Coronary artery (tissue), 2 donors: ENCODE results near the gene TTC28.

Experiments used
- DNase-seq: peaks from one replicate; pipeline ENCODE4 v3.0.0-alpha.2; 2017; ENCODE audit warnings: low spot score
- H3K27ac ChIP-seq, 2 donors: fragments of 200-600 bp; sonication (generic); one replicate each; pipeline ENCODE4 v1.5.1; 2016 to 2019
- H3K4me3 ChIP-seq: fragments of 200-600 bp; sonication (generic); 2 replicates; pipeline ENCODE4 v1.5.1; 2016; ENCODE audit warnings: mild to moderate bottlenecking, moderate library complexity
- CTCF ChIP-seq: fragments of 200-600 bp; sonication (generic); IDR thresholded peaks from one replicate; pipeline ENCODE4 v1.5.1; 2019; ENCODE audit warnings: antibody characterized with exemption

The TTC28 gene

DNA sequence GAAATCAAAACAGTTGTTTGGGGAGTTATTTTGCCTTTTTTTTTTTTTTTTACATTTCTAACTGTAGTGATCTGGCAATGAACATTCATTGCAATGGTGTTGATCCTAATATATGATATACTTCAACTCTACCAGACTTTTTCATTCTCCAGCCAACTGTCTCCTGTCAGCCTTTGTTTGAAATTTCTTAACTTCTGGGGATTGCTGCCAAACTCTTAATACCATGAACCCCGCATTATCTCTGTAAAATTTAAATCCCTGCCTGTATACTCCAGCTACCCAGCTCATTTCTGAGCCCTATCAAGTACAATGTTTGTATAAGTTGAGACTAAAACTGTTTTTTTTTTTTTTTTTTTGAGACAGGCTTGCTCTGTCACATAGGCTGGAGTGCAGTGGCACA, 280.7 kb downstream of the TTC28 start:
- no peak for TF ChIP-seq CTCF
- no peak overlapping the region for H3K27ac ChIP-seq
- DNase-seq, result no peak
- H3K4me3 ChIP-seq, result no peak overlapping the region

- no peak for DNase-seq
- TF ChIP-seq CTCF, result no peak
- H3K4me3 ChIP-seq, result no peak overlapping the region
- H3K27ac ChIP-seq, result no peak overlapping the region
Observed at GRCh38 chr22:28398355-28398754, 281.3 kb downstream of the TTC28 start.

DNA sequence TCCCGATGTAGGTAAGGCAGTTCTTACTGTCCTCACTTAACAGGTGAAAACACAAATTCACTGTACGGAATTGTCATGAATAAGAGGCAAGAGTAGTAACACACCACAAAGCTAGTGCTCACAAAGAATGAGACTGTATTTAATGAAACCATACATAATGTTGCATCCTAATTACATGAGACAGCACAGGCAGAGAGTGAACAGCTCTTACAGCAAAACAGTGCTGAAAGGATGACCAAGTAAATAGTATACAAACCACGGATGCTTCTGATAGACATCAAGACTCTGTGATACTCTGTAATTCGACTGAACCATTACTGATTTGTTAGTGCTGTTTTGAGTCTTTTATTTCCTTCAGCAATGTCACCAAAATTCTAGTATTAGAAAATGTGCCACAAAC, 282.3 kb downstream of the TTC28 start:
- TF ChIP-seq CTCF, result no peak
- Histone ChIP-seq H3K27ac (no peak overlapping the region), H3K4me3 (no peak overlapping the region)
- no peak for DNase-seq

DNA sequence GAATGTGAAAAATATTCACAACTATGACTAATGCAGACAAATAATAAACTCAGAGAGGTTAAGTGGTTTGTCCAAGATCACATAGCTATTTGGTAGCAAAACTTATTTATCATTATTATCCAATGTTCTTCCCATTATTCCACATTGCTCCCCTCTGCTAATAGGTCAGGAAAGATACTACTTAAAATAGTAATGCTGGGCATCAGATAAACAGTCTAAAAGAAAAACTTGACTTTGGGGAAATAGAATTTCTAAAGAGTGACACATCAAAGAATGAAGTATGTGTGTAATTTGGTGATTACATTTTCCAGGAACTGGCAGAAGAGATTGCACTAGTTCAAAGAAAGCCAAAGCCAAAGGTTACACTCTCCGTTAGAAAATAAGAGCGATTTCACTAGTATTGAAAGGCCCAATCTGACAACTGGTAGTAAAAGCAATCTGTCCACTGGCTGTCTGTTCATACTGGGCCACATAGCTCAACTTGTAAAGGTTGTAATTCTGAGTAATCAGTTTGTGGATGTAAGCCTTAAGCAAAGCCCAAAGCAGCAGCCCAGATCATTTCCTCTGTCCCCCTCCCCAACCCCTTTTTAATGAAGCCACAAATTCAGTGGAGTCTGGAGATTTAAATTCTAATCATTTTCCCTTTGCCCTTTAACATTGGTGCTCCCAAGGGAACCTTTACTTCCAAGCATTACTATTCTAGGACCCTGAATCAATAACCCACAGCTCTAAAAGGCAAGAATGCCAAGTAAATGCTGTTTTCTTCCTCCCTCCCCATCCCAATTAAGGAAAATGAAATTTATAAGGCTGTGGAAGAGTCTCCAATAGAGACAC, 283.5 kb downstream of the TTC28 start:
- no peak overlapping the region for H3K4me3 ChIP-seq
- no peak for TF ChIP-seq CTCF
- no peak overlapping the region for H3K27ac ChIP-seq
- DNase-seq, result no peak

GRCh38 chr22:28395520-28395919, 284.1 kb downstream of the TTC28 start:
- no peak for DNase-seq
- no peak overlapping the region for H3K4me3 ChIP-seq
- TF ChIP-seq CTCF, result no peak
- no peak overlapping the region for H3K27ac ChIP-seq

GRCh38 chr22:28394513-28395110, 285.0 kb downstream of the TTC28 start:
- Histone ChIP-seq H3K27ac (no peak overlapping the region), H3K4me3 (no peak overlapping the region)
- DNase-seq, result no peak
- TF ChIP-seq CTCF, result no peak
